CD4-positive, alpha-beta T cell treated with Interleukin-17A for 4 hours (primary cell): ENCODE results near the gene NEURL1B.

Experiments used
- DNase-seq: peaks from one replicate; pipeline ENCODE4 v3.0.0-alpha.2; 2020; ENCODE audit warnings: mixed read lengths

The NEURL1B gene

GRCh38 chr5:172611913-172612312 lies 29.1 kb upstream of the NEURL1B start:
- no peak for DNase-seq

GRCh38 chr5:172612771-172613170 lies 28.3 kb upstream of the NEURL1B start:
- DNase-seq: no peak

GRCh38 chr5:172616136-172616535 lies 24.9 kb upstream of the NEURL1B start:
- no peak for DNase-seq

- no peak for DNase-seq
Observed at GRCh38 chr5:172616730-172617129, 24.3 kb upstream of the NEURL1B start.

GRCh38 chr5:172617817-172618216 lies 23.2 kb upstream of the NEURL1B start:
- DNase-seq: no peak

- DNase-seq: no peak
Observed at GRCh38 chr5:172618574-172619365, 22.3 kb upstream of the NEURL1B start.

GRCh38 chr5:172620506-172620905 lies 20.6 kb upstream of the NEURL1B start:
- DNase-seq: no peak

GRCh38 chr5:172622091-172623046 lies 18.7 kb upstream of the NEURL1B start:
- DNase-seq: no peak

- DNase-seq: no peak
Observed at GRCh38 chr5:172623313-172623980, 17.6 kb upstream of the NEURL1B start.

- DNase-seq: no peak
Observed at GRCh38 chr5:172624083-172624995, 16.7 kb upstream of the NEURL1B start.

- DNase-seq: no peak
Observed at GRCh38 chr5:172624996-172625964, 15.8 kb upstream of the NEURL1B start.

GRCh38 chr5:172626031-172626581 lies 15.0 kb upstream of the NEURL1B start:
- no peak for DNase-seq

- no peak for DNase-seq
Observed at GRCh38 chr5:172630082-172630481, 11.0 kb upstream of the NEURL1B start.

GRCh38 chr5:172630482-172630881 lies 10.6 kb upstream of the NEURL1B start:
- DNase-seq: no peak

GRCh38 chr5:172630986-172631385 lies 10.1 kb upstream of the NEURL1B start:
- no peak for DNase-seq

GRCh38 chr5:172632346-172633092 lies 8.5 kb upstream of the NEURL1B start:
- no peak for DNase-seq

GRCh38 chr5:172633403-172633970 lies 7.6 kb upstream of the NEURL1B start:
- DNase-seq: no peak

- DNase-seq: no peak
Observed at GRCh38 chr5:172634106-172634899, 6.8 kb upstream of the NEURL1B start.

GRCh38 chr5:172635038-172635437 lies 6.0 kb upstream of the NEURL1B start:
- DNase-seq: no peak
